ENCODE data around the gene MFAP3L. TPM values are rescaled to one million over a fixed set of nuclear protein-coding genes. Genes with fewer than 3 reads are reported as not detected.
"Not testable (repeated sequence)": the region's sequence is repeated elsewhere in the genome, so short reads cannot be mapped to it uniquely, and the experiment has no call there.

MFAP3L gene
- total RNA-seq, 4 donors from 2014 or later = 5.0 to 9.1 (median 6.4) TPM

DNA sequence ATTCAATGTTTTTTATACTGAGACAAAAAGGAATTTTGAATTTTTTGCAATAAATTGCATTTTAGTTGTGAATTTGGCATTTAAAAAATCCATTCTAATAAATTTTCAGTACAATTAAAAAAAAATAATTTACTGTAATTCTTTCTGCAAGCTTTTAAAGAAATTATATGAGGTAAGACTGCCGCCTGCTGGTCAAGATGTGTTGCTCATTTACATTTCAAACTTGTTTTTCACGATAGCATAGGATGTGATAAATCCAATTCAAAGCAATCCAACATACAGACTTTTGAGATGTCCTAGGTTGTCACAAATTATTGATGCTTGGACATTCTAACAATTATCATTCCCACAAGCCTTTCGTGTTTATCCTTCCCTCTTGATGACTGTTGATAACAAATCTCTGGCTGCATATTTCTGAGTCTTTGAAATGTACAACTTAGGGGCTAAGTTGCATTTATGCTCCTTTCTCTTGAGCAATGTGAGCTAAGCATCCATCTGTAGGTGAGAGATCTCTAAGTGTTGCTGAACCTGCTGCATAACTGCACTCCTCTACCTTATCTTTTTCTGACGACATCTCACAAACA is 21.7 kb upstream of the MFAP3L start:
- DNase-seq (ENCODE audit: extremely low spot score) = no peak
- intact Hi-C loops (cut with DNase I) = loop anchor here (2.0 kb wide), 1 partner anchor 239 kb away; no protein-coding TSS in a partner anchor
- Histone ChIP-seq H3K9me3 (no peaks in the 10 kb centered on the region), H3K27ac (replicated peaks in 1 of 4) (no peak overlapping the region), H3K27me3 (no peaks in the 10 kb centered on the region), H3K4me3 (no peak overlapping the region), H3K36me3 (no peaks in the 10 kb centered on the region), H3K4me1 (no peaks in the 10 kb centered on the region)
- WGBS = 23% methylated on average over 4 of the region's 4 CpGs
- TF ChIP-seq EP300 (IDR thresholded peaks at IDR 0.05) (no peak), POLR2AphosphoS5 (IDR thresholded peaks at IDR 0.05) (no peak)
- TF ChIP-seq, protein P1, sequence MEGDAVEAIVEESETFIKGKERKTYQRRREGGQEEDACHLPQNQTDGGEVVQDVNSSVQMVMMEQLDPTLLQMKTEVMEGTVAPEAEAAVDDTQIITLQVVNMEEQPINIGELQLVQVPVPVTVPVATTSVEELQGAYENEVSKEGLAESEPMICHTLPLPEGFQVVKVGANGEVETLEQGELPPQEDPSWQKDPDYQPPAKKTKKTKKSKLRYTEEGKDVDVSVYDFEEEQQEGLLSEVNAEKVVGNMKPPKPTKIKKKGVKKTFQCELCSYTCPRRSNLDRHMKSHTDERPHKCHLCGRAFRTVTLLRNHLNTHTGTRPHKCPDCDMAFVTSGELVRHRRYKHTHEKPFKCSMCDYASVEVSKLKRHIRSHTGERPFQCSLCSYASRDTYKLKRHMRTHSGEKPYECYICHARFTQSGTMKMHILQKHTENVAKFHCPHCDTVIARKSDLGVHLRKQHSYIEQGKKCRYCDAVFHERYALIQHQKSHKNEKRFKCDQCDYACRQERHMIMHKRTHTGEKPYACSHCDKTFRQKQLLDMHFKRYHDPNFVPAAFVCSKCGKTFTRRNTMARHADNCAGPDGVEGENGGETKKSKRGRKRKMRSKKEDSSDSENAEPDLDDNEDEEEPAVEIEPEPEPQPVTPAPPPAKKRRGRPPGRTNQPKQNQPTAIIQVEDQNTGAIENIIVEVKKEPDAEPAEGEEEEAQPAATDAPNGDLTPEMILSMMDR (IDR thresholded peaks at IDR 0.05) = peak; percentile 69 to 84 (median 75)

DNA sequence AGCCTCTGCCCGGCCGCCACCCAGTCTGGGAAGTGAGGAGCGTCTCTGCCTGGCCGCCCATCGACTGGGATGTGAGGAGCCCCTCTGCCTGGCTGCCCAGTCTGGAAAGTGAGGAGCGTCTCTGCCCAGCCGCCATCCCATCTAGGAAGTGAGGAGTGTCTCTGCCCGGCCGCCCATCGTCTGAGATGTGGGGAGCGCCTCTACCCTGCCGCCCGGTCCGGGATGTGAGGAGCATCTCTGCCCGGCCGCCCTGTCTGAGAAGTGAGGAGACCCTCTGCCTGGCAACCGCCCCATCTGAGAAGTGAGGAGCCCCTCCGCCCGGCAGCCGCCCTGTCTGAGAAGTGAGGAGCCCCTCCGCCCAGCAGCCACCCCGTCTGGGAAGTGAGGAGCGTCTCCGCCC is 20.0 kb upstream of the MFAP3L start:
- H3K4me1 ChIP-seq; H3K27ac ChIP-seq (replicated peaks in 1 of 4); H3K27me3 ChIP-seq; H3K36me3 ChIP-seq; H3K4me3 ChIP-seq; H3K9me3 ChIP-seq; intact Hi-C loops (cut with DNase I); DNase-seq (ENCODE audit: extremely low spot score): not testable (repeated sequence)
- WGBS = 100% methylated on average over 10 of the region's 24 CpGs

DNA sequence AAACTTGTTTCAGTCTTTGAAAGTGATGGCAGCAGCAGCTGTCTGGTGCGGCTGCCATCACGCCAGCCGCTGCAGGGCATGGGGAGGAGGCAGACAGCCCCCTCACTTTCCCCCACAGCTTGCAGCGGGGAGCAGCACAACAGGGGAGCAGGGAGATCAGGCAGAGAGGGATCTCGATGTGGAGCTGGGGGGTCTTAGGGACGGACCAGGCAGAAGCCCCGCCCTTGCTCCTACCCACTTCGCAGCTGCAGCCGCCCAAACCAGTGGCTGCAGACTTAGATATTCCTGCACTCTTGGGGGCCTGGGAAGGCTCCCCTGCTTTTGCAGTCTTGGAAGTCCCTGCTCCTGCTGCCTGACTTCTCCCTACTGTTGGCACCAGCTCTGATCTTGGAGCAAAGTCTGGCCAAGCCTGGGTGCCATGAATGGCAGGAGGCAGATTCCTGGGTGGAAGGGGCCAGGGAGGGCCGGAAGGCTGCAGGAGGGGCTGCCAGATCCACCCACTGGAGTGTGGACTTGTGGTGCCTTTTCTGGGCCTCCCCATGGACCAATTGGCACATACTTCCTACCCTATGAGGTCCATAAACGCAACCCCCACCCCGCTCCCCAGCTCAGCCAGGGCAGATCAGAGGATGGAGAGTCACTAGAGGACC is 14.0 kb upstream of the MFAP3L start:
- intact Hi-C loops (cut with DNase I) = no loop called here
- DNase-seq (ENCODE audit: extremely low spot score) = peak; percentile 90
- no peaks in the 10 kb centered on the region for H3K36me3 ChIP-seq
- peaks cover 0 to 6% (median 0%) of the 10 kb centered on the region in 4 donors for H3K27me3 ChIP-seq
- no peaks in the 10 kb centered on the region for H3K9me3 ChIP-seq
- TF ChIP-seq, protein P1 (IDR thresholded peaks at IDR 0.05) = no peak
- no peak for TF ChIP-seq POLR2AphosphoS5 (IDR thresholded peaks at IDR 0.05)
- no peak for TF ChIP-seq POLR2A (IDR thresholded peaks at IDR 0.05; ENCODE audit: low read depth)
- TF ChIP-seq EP300 (IDR thresholded peaks at IDR 0.05) = no peak
- no peak overlapping the region for H3K27ac ChIP-seq (replicated peaks in 1 of 4)
- no peak overlapping the region for H3K4me3 ChIP-seq
- WGBS = 77% methylated on average over 9 of the region's 12 CpGs
- H3K4me1 ChIP-seq = no peaks in the 10 kb centered on the region

DNA sequence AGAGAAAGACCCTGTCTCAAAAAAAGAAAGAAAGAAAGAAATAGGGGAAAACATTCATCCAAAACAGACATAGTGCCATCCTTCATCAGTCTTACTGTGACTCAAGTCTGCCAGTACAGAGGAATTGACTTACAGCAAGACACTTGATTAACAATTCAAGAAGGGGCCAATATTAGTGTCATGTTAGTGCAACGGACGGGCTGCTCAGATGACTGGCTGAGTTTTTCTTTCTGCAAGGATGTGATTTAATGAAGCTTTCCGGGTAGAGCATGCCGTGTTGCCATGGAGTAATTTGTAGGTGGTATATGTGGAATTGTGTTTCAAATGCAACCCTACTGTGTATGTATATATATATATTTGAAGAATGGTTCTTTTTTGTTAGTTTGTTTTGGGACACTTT is 12.6 kb upstream of the MFAP3L start:
- Histone ChIP-seq H3K9me3 (no peaks in the 10 kb centered on the region), H3K27me3 (peaks cover 0 to 6% (median 0%) of the 10 kb centered on the region in 4 donors), H3K4me1 (no peaks in the 10 kb centered on the region), H3K4me3 (no peak overlapping the region), H3K36me3 (no peaks in the 10 kb centered on the region), H3K27ac (replicated peaks in 1 of 4) (no peak overlapping the region)
- TF ChIP-seq POLR2AphosphoS5 (IDR thresholded peaks at IDR 0.05) (no peak), POLR2A (IDR thresholded peaks at IDR 0.05; ENCODE audit: low read depth) (no peak), EP300 (IDR thresholded peaks at IDR 0.05) (no peak)
- TF ChIP-seq, protein P1 (IDR thresholded peaks at IDR 0.05) = no peak
- intact Hi-C loops (cut with DNase I) = no loop called here
- DNase-seq (ENCODE audit: extremely low spot score) = peak; percentile 10
- WGBS = 54% methylated on average over 4 of the region's 4 CpGs

DNA sequence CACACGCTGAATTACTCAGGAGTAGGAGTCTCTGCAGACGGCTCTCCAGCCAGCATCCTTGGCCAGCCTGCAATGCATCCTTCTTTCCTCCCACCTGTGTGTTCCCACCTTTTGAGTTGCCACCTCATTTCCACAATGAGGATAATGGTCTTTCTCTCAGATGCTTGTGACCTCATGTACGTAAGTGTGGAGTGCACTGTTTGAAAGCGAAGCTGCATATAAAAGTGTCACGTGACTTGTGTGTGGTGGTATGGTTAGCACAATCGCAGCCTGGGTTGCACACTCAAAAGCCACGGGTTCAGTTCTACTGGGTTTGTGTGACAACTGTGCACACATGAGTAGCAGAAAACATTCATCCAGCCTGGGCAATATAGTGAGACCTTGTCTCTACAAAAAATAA is 12.0 kb upstream of the MFAP3L start:
- TF ChIP-seq POLR2AphosphoS5 (IDR thresholded peaks at IDR 0.05) = no peak
- no peak for TF ChIP-seq EP300 (IDR thresholded peaks at IDR 0.05)
- no peak for TF ChIP-seq POLR2A (IDR thresholded peaks at IDR 0.05; ENCODE audit: low read depth)
- TF ChIP-seq, protein P1 (IDR thresholded peaks at IDR 0.05) = no peak
- Histone ChIP-seq H3K36me3 (no peaks in the 10 kb centered on the region), H3K27me3 (peaks cover 0 to 6% (median 0%) of the 10 kb centered on the region in 4 donors), H3K27ac (replicated peaks in 1 of 4) (no peak overlapping the region), H3K9me3 (no peaks in the 10 kb centered on the region), H3K4me3 (no peak overlapping the region), H3K4me1 (no peaks in the 10 kb centered on the region)
- peak; percentile 60 for DNase-seq (ENCODE audit: extremely low spot score)
- WGBS = 92% methylated on average over 7 of the region's 7 CpGs
- intact Hi-C loops (cut with DNase I) = no loop called here
